Measurements from ENCODE around the gene CDH16.

Gene CDH16

GRCh38 chr16:66895999-66896398, 22.7 kb downstream of the CDH16 start:
- no peak for DNase-seq (ENCODE audit: low spot score)

- no peak for DNase-seq (ENCODE audit: low spot score)
These were observed 23.1 kb downstream of the CDH16 start for GRCh38 chr16:66895689-66895979.

- DNase-seq (ENCODE audit: low spot score) = peak; percentile 63
These were observed 23.6 kb downstream of the CDH16 start for GRCh38 chr16:66894948-66895688.

- no peak for DNase-seq (ENCODE audit: low spot score)
These were observed 24.6 kb downstream of the CDH16 start for GRCh38 chr16:66894055-66894454.

- DNase-seq (ENCODE audit: low spot score) = no peak
These were observed 26.9 kb downstream of the CDH16 start for GRCh38 chr16:66891797-66892196.

GRCh38 chr16:66891360-66891759, 27.3 kb downstream of the CDH16 start:
- no peak for DNase-seq (ENCODE audit: low spot score)

- DNase-seq (ENCODE audit: low spot score) = no peak
These were observed 27.9 kb downstream of the CDH16 start for GRCh38 chr16:66890799-66891198.

- no peak for DNase-seq (ENCODE audit: low spot score)
These were observed 29.1 kb downstream of the CDH16 start for GRCh38 chr16:66889622-66890021.

- no peak for DNase-seq (ENCODE audit: low spot score)
These were observed 29.8 kb downstream of the CDH16 start for GRCh38 chr16:66888647-66889615.

GRCh38 chr16:66886914-66887313, 31.8 kb downstream of the CDH16 start:
- DNase-seq (ENCODE audit: low spot score) = no peak

- DNase-seq (ENCODE audit: low spot score) = no peak
These were observed 32.4 kb downstream of the CDH16 start for GRCh38 chr16:66886321-66886720.

GRCh38 chr16:66885491-66885890, 33.2 kb downstream of the CDH16 start:
- DNase-seq (ENCODE audit: low spot score) = no peak

GRCh38 chr16:66882702-66883101, 36.0 kb downstream of the CDH16 start:
- DNase-seq (ENCODE audit: low spot score) = no peak

GRCh38 chr16:66881964-66882508, 36.6 kb downstream of the CDH16 start:
- no peak for DNase-seq (ENCODE audit: low spot score)

- no peak for DNase-seq (ENCODE audit: low spot score)
These were observed 37.1 kb downstream of the CDH16 start for GRCh38 chr16:66881560-66881959.

GRCh38 chr16:66881014-66881417, 37.7 kb downstream of the CDH16 start:
- DNase-seq (ENCODE audit: low spot score) = no peak

GRCh38 chr16:66880288-66881013, 38.2 kb downstream of the CDH16 start, which contains the start of gene PDP2:
TSS of gene PDP2 (plus strand) at chr16:66880515. CDS start at chr16:66884285, 3,770 bp downstream.
- DNase-seq (ENCODE audit: low spot score) = peak; percentile 95

GRCh38 chr16:66878067-66878466, 40.6 kb downstream of the CDH16 start:
- no peak for DNase-seq (ENCODE audit: low spot score)

GRCh38 chr16:66874079-66874775, 44.5 kb downstream of the CDH16 start:
- no peak for DNase-seq (ENCODE audit: low spot score)

GRCh38 chr16:66873685-66874055, 45.0 kb downstream of the CDH16 start:
- DNase-seq (ENCODE audit: low spot score) = no peak

- DNase-seq (ENCODE audit: low spot score) = peak; percentile 80
These were observed 45.6 kb downstream of the CDH16 start for GRCh38 chr16:66872943-66873684.
